Astrocyte (in vitro differentiated cells and primary cell): ENCODE results near the gene IRF3. TPM values are rescaled to one million over a fixed set of nuclear protein-coding genes. Genes with fewer than 3 reads are reported as not detected.

Experiments
- DNase-seq: peaks from one replicate; pipeline ENCODE4 v3.0.0-alpha.2; 2010; ENCODE audit warnings: low read depth
- FAIRE-seq: peaks from 2 replicates; lab custom pipeline; 2011; peaks lifted over from hg19 to GRCh38; lab: Jason Lieb, UNC
- H2AFZ ChIP-seq: 2 replicates; pipeline ENCODE4 v1.6.0; 2012; ENCODE audit warnings: low read depth, low read length, inconsistent platforms
- H3K27ac ChIP-seq: 2 replicates; pipeline ENCODE4 v1.5.1; 2011; ENCODE audit warnings: low read depth, low read length, inconsistent platforms
- H3K27me3 ChIP-seq: 2 replicates; pipeline ENCODE4 v1.6.0; 2011; ENCODE audit warnings: low read length, inconsistent platforms; ENCODE audit not compliant: insufficient read depth
- H3K36me3 ChIP-seq: 2 replicates; pipeline ENCODE4 v1.5.1; 2011; ENCODE audit warnings: low read length, inconsistent platforms; ENCODE audit not compliant: insufficient read depth
- H3K4me1 ChIP-seq: 2 replicates; pipeline ENCODE4 v1.5.1; 2011; ENCODE audit warnings: low read length, inconsistent platforms; ENCODE audit not compliant: insufficient read depth
- H3K4me2 ChIP-seq: 2 replicates; pipeline ENCODE4 v1.6.0; 2012; ENCODE audit warnings: low read length, inconsistent platforms
- H3K4me3 ChIP-seq: 2 replicates; pipeline ENCODE4 v1.5.1; 2011; ENCODE audit warnings: low read depth, mild to moderate bottlenecking, low read length, inconsistent platforms; ENCODE audit not compliant: insufficient read depth
- H3K79me2 ChIP-seq: 2 replicates; pipeline ENCODE4 v1.6.0; 2012; ENCODE audit warnings: mild to moderate bottlenecking, low read length, inconsistent platforms; ENCODE audit not compliant: insufficient read depth
- H3K9ac ChIP-seq: 2 replicates; pipeline ENCODE4 v1.6.0; 2012; ENCODE audit warnings: mild to moderate bottlenecking, low read length, inconsistent platforms
- H3K9me3 ChIP-seq: 2 replicates; pipeline ENCODE4 v1.5.1; 2012; ENCODE audit warnings: low read depth, mild to moderate bottlenecking, low read length, inconsistent platforms; ENCODE audit not compliant: insufficient read depth
- H4K20me1 ChIP-seq: 2 replicates; pipeline ENCODE4 v1.6.0; 2012; ENCODE audit warnings: low read length, inconsistent platforms; ENCODE audit not compliant: insufficient read depth
- H3K27ac Mint-ChIP-seq: one replicate; pipeline ENCODE4 v1.8.0; 2021; ENCODE audit warnings: mild to moderate bottlenecking, mixed read lengths; ENCODE audit not compliant: unreplicated experiment
- H3K27me3 Mint-ChIP-seq: one replicate; pipeline ENCODE4 v1.8.0; 2021; ENCODE audit warnings: low read depth, mixed read lengths; ENCODE audit not compliant: unreplicated experiment
- H3K36me3 Mint-ChIP-seq: one replicate; pipeline ENCODE4 v1.8.0; 2021; ENCODE audit warnings: low read depth, mixed read lengths; ENCODE audit not compliant: unreplicated experiment
- H3K4me1 Mint-ChIP-seq: one replicate; pipeline ENCODE4 v1.8.0; 2021; ENCODE audit warnings: low read depth, mixed read lengths; ENCODE audit not compliant: unreplicated experiment
- H3K4me3 Mint-ChIP-seq: one replicate; pipeline ENCODE4 v1.8.0; 2021; ENCODE audit warnings: mild to moderate bottlenecking, moderate library complexity, mixed read lengths; ENCODE audit not compliant: unreplicated experiment
- H3K9me3 Mint-ChIP-seq: one replicate; pipeline ENCODE4 v1.8.0; 2021; ENCODE audit warnings: mild to moderate bottlenecking, mixed read lengths; ENCODE audit not compliant: unreplicated experiment
- CTCF ChIP-seq: IDR thresholded peaks from 2 replicates; pipeline ENCODE4 v1.5.1; 2011; ENCODE audit warnings: low read depth, mild to moderate bottlenecking, inconsistent platforms, low read length, moderate library complexity; ENCODE audit not compliant: insufficient read depth
- EZH2 ChIP-seq: IDR thresholded peaks from 2 replicates; pipeline ENCODE4 v1.6.1; 2012; ENCODE audit warnings: mild to moderate bottlenecking, low read length, inconsistent platforms; ENCODE audit not compliant: insufficient read depth
- total RNA-seq: library from RNA; stranded (reverse); gene quantifications from 2 replicates; pipeline ENCODE4 v1.2.1, GENCODE V29; 2021

The IRF3 gene
- total RNA-seq, 1 donor from 2014 or later, result 68.1 TPM

GRCh38 chr19:49616945-49617344 is 48.7 kb downstream of the IRF3 start:
- H3K27me3 ChIP-seq, result no peaks in the 10 kb centered on the region
- no peak overlapping the region for H3K4me3 ChIP-seq
- peaks cover 21% of the 10 kb centered on the region for H3K4me1 ChIP-seq
- Mint-ChIP-seq H3K4me3 (no peak overlapping the region), H3K27me3 (no peaks in the 10 kb centered on the region), H3K27ac (peak overlapping the region; percentile 41), H3K9me3 (peaks cover 2% of the 10 kb centered on the region), H3K4me1 (peaks cover 16% of the 10 kb centered on the region), H3K36me3 (peaks cover 18% of the 10 kb centered on the region)
- H2AFZ ChIP-seq, result no peak overlapping the region
- no peak for TF ChIP-seq EZH2
- TF ChIP-seq CTCF, result no peak
- H3K9ac ChIP-seq, result no peak overlapping the region
- H3K9me3 ChIP-seq, result no peaks in the 10 kb centered on the region
- H3K27ac ChIP-seq, result no peak overlapping the region
- H4K20me1 ChIP-seq, result peaks cover 51% of the 10 kb centered on the region
- H3K79me2 ChIP-seq, result peaks cover 52% of the 10 kb centered on the region
- peaks cover 27% of the 10 kb centered on the region for H3K36me3 ChIP-seq
- no peak overlapping the region for H3K4me2 ChIP-seq
- no peak for FAIRE-seq
- no peak for DNase-seq

DNA sequence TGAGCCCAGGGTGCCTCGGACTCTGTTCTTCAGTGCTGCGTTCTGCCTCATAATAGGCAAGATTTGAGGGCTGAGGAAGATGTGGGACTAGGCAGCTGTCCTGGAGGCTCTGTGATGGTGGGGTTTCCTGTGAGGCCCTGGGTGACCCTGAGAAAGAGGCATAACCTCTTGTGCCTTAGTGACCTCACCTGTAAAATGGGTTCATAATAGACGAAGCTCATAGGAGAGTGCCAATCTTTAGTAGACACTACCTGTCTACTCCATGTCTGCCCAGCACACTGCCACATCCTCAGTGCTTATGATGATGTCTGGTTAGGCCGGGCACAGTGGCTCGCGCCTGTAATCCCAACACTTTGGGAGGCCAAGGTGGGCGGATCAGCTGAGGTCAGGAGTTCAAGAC is 49.1 kb downstream of the IRF3 start:
- H3K4me1 Mint-ChIP-seq, result peaks cover 16% of the 10 kb centered on the region
- H3K79me2 ChIP-seq, result peaks cover 52% of the 10 kb centered on the region
- peaks cover 2% of the 10 kb centered on the region for H3K9me3 Mint-ChIP-seq
- DNase-seq (no peak), FAIRE-seq (no peak)
- no peak overlapping the region for H3K4me3 ChIP-seq
- H3K9ac ChIP-seq, result no peak overlapping the region
- peaks cover 17% of the 10 kb centered on the region for H3K36me3 Mint-ChIP-seq
- no peak overlapping the region for H3K4me3 Mint-ChIP-seq
- peaks cover 21% of the 10 kb centered on the region for H3K4me1 ChIP-seq
- no peak overlapping the region for H3K4me2 ChIP-seq
- peaks cover 23% of the 10 kb centered on the region for H3K36me3 ChIP-seq
- H3K27ac ChIP-seq, result no peak overlapping the region
- no peak for TF ChIP-seq CTCF
- TF ChIP-seq EZH2, result no peak
- H3K27me3 Mint-ChIP-seq, result no peaks in the 10 kb centered on the region
- peaks cover 47% of the 10 kb centered on the region for H4K20me1 ChIP-seq
- H3K9me3 ChIP-seq, result no peaks in the 10 kb centered on the region
- H2AFZ ChIP-seq, result no peak overlapping the region
- peak overlapping the region; percentile 41 for H3K27ac Mint-ChIP-seq
- no peaks in the 10 kb centered on the region for H3K27me3 ChIP-seq

DNA sequence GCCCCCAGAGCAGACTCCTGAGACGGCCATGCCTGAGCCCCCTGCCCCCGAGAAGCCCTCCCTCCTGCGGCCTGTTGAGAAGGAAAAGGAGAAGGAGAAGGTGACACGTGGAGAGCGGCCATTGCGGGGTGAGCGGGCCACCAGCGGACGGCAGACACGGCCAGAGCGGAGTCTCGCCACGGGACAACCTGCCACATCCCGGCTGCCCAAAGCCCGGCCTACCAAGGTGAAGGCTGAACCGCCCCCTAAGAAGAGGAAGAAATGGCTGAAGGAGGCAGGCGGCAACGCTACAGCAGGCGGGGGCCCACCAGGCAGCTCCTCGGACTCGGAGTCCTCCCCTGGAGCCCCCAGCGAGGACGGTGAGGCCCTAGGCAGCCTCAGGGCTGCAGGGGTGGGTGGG is 49.8 kb downstream of the IRF3 start:
- no peak overlapping the region for H3K27ac ChIP-seq

More for the DNA sequence above, 49.8 kb downstream of the IRF3 start:
- Mint-ChIP-seq H3K4me3 (no peak overlapping the region), H3K9me3 (peaks cover 2% of the 10 kb centered on the region), H3K27me3 (no peaks in the 10 kb centered on the region), H3K36me3 (peaks cover 17% of the 10 kb centered on the region), H3K27ac (no peak overlapping the region), H3K4me1 (peaks cover 16% of the 10 kb centered on the region)
- TF ChIP-seq EZH2 (no peak), CTCF (no peak)
- H3K4me2 ChIP-seq, result no peak overlapping the region
- DNase-seq (no peak), FAIRE-seq (no peak)
- peaks cover 58% of the 10 kb centered on the region for H3K79me2 ChIP-seq
- H3K27me3 ChIP-seq, result no peaks in the 10 kb centered on the region
- no peaks in the 10 kb centered on the region for H3K9me3 ChIP-seq
- H3K4me1 ChIP-seq, result peaks cover 21% of the 10 kb centered on the region
- H2AFZ ChIP-seq, result no peak overlapping the region
- H4K20me1 ChIP-seq, result peaks cover 48% of the 10 kb centered on the region
- H3K9ac ChIP-seq, result no peak overlapping the region
- peaks cover 22% of the 10 kb centered on the region for H3K36me3 ChIP-seq
- no peak overlapping the region for H3K4me3 ChIP-seq
